SU-DHL-6 (cell line): ENCODE measurements around the gene LRTM1.

Source experiments
- H2AFZ ChIP-seq: fragments of 200-600 bp; sonication (generic); 2 replicates; pipeline ENCODE4 v1.6.1; 2014; ENCODE audit warnings: low read depth, mild to moderate bottlenecking, moderate library complexity, mixed read lengths, antibody characterized with exemption, low read length; ENCODE audit not compliant: severe bottlenecking
- H3F3A ChIP-seq: fragments of 200-600 bp; shearing (Covaris generic); 2 replicates; pipeline ENCODE4 v1.6.0; 2016; ENCODE audit warnings: antibody characterized with exemption, mild to moderate bottlenecking; ENCODE audit not compliant: insufficient read depth
- H3K27ac ChIP-seq: fragments of 200-600 bp; sonication (generic); 2 replicates; pipeline ENCODE4 v1.5.1; 2016; ENCODE audit warnings: low read depth, mild to moderate bottlenecking, low read length, moderate library complexity, mixed read lengths
- H3K27me3 ChIP-seq: fragments of 200-600 bp; sonication (generic), shearing (Covaris generic); 2 replicates; pipeline ENCODE4 v1.6.0; 2014; ENCODE audit warnings: mild to moderate bottlenecking, low read length
- H3K36me3 ChIP-seq: fragments of 200-600 bp; sonication (generic); 2 replicates; pipeline ENCODE4 v1.6.1; 2014; ENCODE audit warnings: mild to moderate bottlenecking, low read length, mixed read lengths
- H3K4me2 ChIP-seq: fragments of 300-600, 200-600 bp; shearing (Covaris generic), sonication (generic); 2 replicates; pipeline ENCODE4 v1.6.0; 2014; ENCODE audit warnings: low read length, low read depth, mild to moderate bottlenecking; ENCODE audit not compliant: poor library complexity, severe bottlenecking
- H3K4me3 ChIP-seq: fragments of 200-600 bp; sonication (generic); 2 replicates; pipeline ENCODE4 v1.5.1; 2014; ENCODE audit warnings: antibody characterized with exemption, low read length, mild to moderate bottlenecking, mixed read lengths; ENCODE audit not compliant: insufficient read depth, poor library complexity, severe bottlenecking
- H3K79me2 ChIP-seq: fragments of 200-600 bp; sonication (generic); 2 replicates; pipeline ENCODE4 v1.6.1; 2014; ENCODE audit warnings: mild to moderate bottlenecking, low read length, moderate library complexity; ENCODE audit not compliant: insufficient read depth
- H3K9ac ChIP-seq: fragments of 200-600 bp; sonication (generic); 2 replicates; pipeline ENCODE4 v1.7.0; 2014; ENCODE audit warnings: mild to moderate bottlenecking, low read length
- H3K9me2 ChIP-seq: fragments of 200-600 bp; sonication (generic); replicated peaks from 2 replicates; pipeline ENCODE4 v1.6.1; 2014; ENCODE audit warnings: low read length; ENCODE audit not compliant: insufficient read depth
- H3K9me3 ChIP-seq: fragments of 200-600 bp; sonication (generic); 2 replicates; pipeline ENCODE4 v1.6.1; 2014; ENCODE audit warnings: low read length, mixed read lengths; ENCODE audit not compliant: insufficient read depth
- H4K20me1 ChIP-seq: fragments of 200-600 bp; sonication (generic); 2 replicates; pipeline ENCODE4 v1.6.1; 2014; ENCODE audit warnings: low read depth, mild to moderate bottlenecking, antibody characterized with exemption, low read length, moderate library complexity, mixed read lengths
- EZH2phosphoT487 ChIP-seq: fragments of 200-600 bp; sonication (generic), shearing (Covaris generic); conservative IDR thresholded peaks from 2 replicates; pipeline ENCODE4 v1.6.1; 2018; ENCODE audit warnings: mild to moderate bottlenecking, antibody characterized with exemption, low read length, moderate library complexity, mixed read lengths
- TF ChIP-seq, protein P1 (sequence below): fragments of 200-600 bp; sonication (generic); IDR thresholded peaks from one replicate; pipeline ENCODE4 v1.5.1; 2017; ENCODE audit warnings: antibody characterized with exemption, mild to moderate bottlenecking, low read length, moderate library complexity; ENCODE audit not compliant: insufficient read depth, poor library complexity, severe bottlenecking

Gene LRTM1

DNA sequence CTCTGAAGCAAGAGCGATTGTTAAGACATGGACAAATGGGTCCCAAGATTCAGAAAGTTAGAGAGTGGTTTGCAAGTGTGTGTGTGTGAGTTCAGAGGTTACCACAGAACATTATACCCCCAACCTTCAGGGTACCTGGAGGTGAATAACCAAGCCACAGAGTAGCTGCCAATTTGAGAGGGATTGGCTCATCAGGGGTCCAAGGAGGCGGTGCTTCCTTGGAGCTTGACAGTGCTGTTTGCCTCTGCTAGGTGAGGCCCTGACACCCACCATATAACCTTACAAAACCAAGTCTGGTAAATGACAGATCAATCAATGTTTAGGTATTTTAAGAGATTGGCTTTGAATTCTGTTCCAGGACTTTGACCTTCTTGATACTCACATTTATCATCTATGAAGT is 35.7 kb downstream of the LRTM1 start:
- H3K79me2 ChIP-seq, result no peaks in the 10 kb centered on the region
- no peak overlapping the region for H3K4me3 ChIP-seq
- no peak overlapping the region for H3K4me2 ChIP-seq
- no peaks in the 10 kb centered on the region for H3K9me2 ChIP-seq
- TF ChIP-seq, protein P1, sequence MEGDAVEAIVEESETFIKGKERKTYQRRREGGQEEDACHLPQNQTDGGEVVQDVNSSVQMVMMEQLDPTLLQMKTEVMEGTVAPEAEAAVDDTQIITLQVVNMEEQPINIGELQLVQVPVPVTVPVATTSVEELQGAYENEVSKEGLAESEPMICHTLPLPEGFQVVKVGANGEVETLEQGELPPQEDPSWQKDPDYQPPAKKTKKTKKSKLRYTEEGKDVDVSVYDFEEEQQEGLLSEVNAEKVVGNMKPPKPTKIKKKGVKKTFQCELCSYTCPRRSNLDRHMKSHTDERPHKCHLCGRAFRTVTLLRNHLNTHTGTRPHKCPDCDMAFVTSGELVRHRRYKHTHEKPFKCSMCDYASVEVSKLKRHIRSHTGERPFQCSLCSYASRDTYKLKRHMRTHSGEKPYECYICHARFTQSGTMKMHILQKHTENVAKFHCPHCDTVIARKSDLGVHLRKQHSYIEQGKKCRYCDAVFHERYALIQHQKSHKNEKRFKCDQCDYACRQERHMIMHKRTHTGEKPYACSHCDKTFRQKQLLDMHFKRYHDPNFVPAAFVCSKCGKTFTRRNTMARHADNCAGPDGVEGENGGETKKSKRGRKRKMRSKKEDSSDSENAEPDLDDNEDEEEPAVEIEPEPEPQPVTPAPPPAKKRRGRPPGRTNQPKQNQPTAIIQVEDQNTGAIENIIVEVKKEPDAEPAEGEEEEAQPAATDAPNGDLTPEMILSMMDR, result no peak
- TF ChIP-seq EZH2phosphoT487, result no peak
- no peaks in the 10 kb centered on the region for H3F3A ChIP-seq
- no peaks in the 10 kb centered on the region for H3K9me3 ChIP-seq
- H3K9ac ChIP-seq, result no peak overlapping the region
- no peaks in the 10 kb centered on the region for H4K20me1 ChIP-seq
- H3K27me3 ChIP-seq, result no peaks in the 10 kb centered on the region
- no peaks in the 10 kb centered on the region for H3K36me3 ChIP-seq
- H2AFZ ChIP-seq, result no peak overlapping the region
- no peak overlapping the region for H3K27ac ChIP-seq

GRCh38 chr3:54891540-54891897 is 36.3 kb downstream of the LRTM1 start:
- no peaks in the 10 kb centered on the region for H3K36me3 ChIP-seq
- no peaks in the 10 kb centered on the region for H4K20me1 ChIP-seq
- TF ChIP-seq EZH2phosphoT487, result no peak
- TF ChIP-seq, protein P1, result no peak
- no peak overlapping the region for H3K4me2 ChIP-seq
- H2AFZ ChIP-seq, result no peak overlapping the region
- H3K27me3 ChIP-seq, result no peaks in the 10 kb centered on the region
- H3K9ac ChIP-seq, result no peak overlapping the region
- H3K79me2 ChIP-seq, result no peaks in the 10 kb centered on the region
- H3K9me3 ChIP-seq, result no peaks in the 10 kb centered on the region
- H3K27ac ChIP-seq, result no peak overlapping the region
- H3K4me3 ChIP-seq, result no peak overlapping the region
- no peaks in the 10 kb centered on the region for H3F3A ChIP-seq
- no peaks in the 10 kb centered on the region for H3K9me2 ChIP-seq

- H3K36me3 ChIP-seq, result no peaks in the 10 kb centered on the region
- H3F3A ChIP-seq, result no peaks in the 10 kb centered on the region
- no peak overlapping the region for H2AFZ ChIP-seq
- H3K9me3 ChIP-seq, result no peaks in the 10 kb centered on the region
- no peak overlapping the region for H3K27ac ChIP-seq
- H3K79me2 ChIP-seq, result no peaks in the 10 kb centered on the region
- no peak overlapping the region for H3K4me3 ChIP-seq
- H4K20me1 ChIP-seq, result no peaks in the 10 kb centered on the region
- H3K9ac ChIP-seq, result no peak overlapping the region
- no peaks in the 10 kb centered on the region for H3K9me2 ChIP-seq
- no peak for TF ChIP-seq EZH2phosphoT487
- TF ChIP-seq, protein P1, result no peak
- H3K4me2 ChIP-seq, result no peak overlapping the region
- H3K27me3 ChIP-seq, result no peaks in the 10 kb centered on the region
Measured at GRCh38 chr3:54889731-54890130, 38.1 kb downstream of the LRTM1 start.

DNA sequence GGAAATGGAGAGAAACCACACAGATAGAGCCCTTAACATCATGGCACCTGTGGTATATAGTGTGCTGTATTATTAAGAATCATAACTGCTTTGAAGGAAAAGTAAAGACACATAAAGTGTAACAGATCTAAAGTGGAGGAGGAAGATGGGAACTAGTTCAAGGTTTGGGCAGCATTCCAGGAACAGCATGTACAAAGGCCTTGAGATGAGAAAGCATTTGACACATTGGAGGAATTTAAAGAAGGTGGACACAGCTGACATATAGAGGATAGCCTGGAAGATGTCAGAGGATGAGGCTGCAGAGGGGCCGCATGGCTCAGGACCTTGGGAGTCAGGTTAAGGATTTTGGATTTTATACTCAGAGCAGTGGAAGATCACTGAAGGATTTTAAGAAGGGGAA is 39.0 kb downstream of the LRTM1 start:
- no peaks in the 10 kb centered on the region for H3K9me2 ChIP-seq
- H3K9me3 ChIP-seq, result no peaks in the 10 kb centered on the region
- no peak overlapping the region for H2AFZ ChIP-seq
- no peaks in the 10 kb centered on the region for H4K20me1 ChIP-seq
- no peaks in the 10 kb centered on the region for H3K36me3 ChIP-seq
- TF ChIP-seq EZH2phosphoT487, result no peak
- TF ChIP-seq, protein P1, result no peak
- no peak overlapping the region for H3K4me3 ChIP-seq
- H3K27ac ChIP-seq, result no peak overlapping the region
- no peaks in the 10 kb centered on the region for H3K79me2 ChIP-seq
- no peak overlapping the region for H3K4me2 ChIP-seq
- H3K9ac ChIP-seq, result no peak overlapping the region
- H3K27me3 ChIP-seq, result no peaks in the 10 kb centered on the region
- H3F3A ChIP-seq, result no peaks in the 10 kb centered on the region
